HG03575 (cell line): Measurements from ENCODE around the gene ZMIZ1.

Source experiments
- ATAC-seq: cut with Tn5 transposase; IDR thresholded peaks from one replicate; pipeline ENCODE4 v1.9.1; 2021; ENCODE audit not compliant: unreplicated experiment, insufficient number of reproducible peaks, low FRiP score; ENCODE audit errors: extremely low read depth

The ZMIZ1 gene

DNA sequence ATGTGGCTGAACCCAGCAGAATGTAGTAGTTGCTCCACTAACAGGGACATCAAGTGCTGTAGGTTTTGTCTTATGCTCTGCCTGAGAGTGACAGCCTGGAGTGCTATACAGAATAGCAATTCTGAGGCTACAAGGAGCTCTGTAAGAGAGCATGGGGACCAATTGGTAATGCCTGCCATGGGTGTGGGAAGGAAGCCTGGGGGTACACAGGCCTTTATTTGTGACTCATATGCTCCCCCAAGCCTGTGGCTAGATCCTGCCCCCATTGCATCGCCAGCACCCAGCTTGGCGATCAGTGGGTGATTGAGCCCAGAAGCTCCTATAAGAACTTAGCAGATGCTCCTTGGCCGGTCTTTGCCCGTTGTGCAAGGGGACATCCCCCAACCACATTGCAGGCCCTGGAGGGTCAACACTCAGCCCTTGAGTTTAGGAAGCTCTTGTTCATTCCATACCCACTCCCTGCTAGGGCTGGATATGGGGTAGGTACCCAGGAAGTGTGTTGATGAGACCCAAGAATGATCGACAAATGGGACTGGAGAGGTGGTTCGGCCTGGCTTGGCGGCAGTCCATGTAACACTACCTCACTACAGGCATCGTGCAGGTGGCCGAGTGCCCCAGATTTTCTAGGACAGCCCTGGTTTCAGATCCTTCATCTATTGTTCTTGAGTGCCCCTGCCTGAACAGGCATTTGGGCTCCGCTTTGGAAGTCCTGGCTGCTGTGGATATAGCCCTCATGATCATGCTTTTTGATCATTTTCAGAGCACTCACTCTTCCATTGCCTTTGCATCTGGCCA lies 37.7 kb downstream of the ZMIZ1 start:
- no peak for ATAC-seq

DNA sequence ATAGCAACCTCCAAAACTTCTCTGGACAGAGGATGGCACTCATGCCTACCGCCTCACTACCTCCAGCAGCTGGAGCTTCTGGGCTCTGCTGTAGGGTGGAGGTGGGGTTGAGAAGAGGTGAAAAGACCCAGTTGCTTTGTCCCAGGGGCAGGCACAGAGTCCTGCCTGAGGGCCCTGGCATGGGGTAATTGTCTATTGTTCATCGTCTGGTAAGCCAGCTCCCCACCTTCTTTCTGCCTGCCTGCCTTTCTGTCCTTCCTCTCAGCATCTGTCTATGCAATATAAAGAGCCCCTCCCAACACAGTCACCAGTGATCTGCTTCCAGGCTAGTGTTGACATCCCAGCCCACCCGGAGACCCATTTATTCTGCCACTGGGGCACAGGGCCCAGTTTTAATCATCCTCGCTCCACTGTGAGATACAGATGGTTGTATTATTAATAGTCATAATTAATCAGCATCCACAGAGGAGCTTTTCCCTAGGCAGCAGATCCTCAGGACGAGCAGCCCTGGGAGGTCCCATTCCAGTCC lies 39.0 kb downstream of the ZMIZ1 start:
- no peak for ATAC-seq

DNA sequence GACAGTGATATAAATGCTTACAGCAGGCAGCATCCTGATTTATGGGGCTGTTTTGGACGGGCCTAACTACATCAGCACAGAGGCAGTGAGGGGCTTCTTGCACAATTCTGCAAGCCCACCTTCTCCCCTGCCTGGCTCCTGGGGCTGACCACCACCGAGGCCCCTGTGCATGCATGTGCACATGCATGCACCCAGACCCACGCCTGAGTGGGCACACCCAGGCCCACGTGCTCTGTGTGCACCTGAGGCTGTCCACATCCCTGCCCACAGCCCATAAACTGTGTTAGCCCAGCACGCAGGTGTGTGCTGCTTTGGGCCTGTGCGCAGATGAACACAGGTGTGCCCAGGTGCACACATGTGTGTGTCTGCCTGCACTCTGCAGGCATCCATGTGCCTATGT lies 40.0 kb downstream of the ZMIZ1 start:
- no peak for ATAC-seq

DNA sequence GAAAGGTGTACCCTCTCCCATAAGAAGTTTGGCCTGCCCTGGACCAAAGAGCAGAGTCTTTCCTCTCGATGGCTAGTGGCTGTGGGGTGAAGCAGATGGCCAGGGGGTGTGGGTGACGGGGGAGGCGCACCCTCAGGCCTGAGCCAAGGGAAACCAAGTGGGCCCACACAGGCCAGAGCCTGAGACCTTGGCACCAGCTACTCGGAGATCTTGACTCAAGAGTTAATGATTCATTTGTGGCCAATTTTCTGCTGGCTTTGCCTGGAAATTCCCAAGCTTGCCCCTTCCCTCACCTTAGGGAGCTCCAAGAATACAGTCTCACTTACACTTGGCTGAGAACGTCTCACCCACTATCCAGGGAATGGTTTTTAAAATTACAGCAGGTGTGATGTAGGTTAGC lies 42.7 kb downstream of the ZMIZ1 start:
- ATAC-seq = no peak

DNA sequence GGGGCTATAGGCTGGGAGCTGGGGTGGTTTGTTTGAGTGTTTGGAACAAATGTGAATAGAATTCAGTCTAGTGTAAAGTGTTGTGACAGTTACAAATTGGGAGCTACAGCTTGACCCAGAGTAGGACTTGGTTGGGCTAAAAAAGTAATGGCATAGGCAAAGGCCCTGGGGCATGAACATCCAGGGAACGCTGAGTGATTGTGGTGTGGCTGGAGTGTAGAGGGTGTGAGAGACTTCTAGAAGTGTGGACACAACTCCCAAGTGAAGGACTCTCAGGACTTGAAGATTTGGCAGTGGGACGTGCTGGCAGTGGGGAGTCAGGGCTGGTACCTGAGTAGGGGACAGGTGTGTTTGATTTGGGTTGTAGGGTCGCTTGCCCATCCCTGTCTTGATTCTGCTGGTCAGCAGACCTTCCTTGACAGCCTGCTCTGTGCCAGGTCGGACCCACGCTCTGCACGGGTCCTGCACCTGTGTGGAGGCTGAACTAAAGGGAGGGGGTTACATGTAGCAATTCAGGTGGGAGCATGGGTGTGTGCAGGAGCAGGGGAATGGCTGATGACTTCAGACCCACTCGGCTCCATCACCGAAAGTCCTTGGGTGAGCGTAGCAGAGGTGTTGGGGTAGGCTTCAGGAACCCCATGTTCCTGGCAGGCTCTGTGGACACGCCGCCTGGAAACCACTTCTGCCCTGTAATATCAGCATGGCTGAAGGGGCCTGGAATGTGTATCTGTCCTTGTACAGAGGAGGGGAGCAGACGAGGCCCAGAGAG lies 43.3 kb downstream of the ZMIZ1 start:
- ATAC-seq = no peak

DNA sequence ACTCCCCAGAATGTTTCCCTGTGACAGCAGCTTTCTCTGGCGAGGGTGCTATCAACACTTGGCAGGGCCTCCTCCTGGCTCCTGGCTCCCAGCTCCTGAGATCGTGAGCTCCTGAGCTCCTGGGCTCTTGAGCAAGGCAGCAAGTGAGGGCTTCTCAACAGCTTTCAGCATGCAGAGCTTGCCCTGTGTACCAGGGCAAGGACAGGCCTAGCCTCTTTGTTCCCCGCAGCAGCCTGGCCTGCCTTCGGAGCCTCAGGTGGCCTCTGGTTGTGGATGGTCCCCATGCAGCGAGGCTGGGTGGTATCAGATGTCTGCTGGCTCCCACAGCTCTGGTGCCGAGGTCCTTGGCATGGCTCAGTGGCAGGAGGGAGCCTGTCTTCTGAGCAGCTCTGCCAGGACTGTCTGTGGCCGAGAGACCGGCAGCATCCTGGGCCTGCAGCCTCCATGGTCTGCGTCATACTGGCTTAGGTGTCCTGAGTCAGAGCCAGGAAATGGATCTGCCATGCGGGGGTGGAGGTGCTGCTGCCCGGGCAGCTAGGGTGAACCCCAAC lies 44.2 kb downstream of the ZMIZ1 start:
- no peak for ATAC-seq

DNA sequence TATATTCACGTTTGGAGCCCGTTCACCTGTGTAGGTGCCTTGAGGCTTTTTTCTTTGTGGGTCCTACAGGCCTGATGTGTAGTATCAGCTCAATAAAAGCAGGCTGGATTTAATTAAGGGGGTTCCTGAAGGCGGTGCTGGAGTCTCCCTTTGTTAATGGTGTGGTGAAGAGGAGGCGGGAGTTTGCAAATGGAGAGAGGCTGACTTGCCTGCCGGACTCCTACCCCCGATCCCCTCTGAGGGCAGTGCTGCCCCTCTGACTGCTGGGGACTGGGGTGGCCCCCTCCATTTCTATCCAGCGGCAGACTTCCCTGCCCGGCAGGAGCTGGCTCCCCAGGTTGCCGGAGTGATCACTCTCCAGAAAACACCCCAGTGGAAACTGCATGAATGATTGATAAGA lies 45.1 kb downstream of the ZMIZ1 start:
- ATAC-seq = no peak

DNA sequence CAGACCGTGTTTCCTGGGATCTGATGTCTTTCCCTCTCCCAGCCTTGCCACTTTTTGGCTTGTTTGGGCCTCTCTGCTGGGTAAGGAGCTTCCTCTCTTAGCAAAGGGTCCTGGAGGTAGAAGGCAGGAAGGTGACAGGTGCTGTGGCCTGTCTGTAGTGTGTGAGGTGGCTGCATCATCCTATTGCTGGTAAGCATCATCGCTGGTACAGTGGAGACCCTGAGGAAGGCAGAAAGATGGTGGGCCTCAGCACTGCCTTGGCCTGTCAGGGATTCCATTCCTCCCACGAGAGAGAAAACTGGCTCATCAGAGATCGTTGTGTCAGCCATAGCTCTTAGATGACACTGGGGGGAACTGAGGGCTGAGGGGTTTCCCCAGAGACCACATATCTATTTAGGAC lies 46.5 kb downstream of the ZMIZ1 start:
- no peak for ATAC-seq

DNA sequence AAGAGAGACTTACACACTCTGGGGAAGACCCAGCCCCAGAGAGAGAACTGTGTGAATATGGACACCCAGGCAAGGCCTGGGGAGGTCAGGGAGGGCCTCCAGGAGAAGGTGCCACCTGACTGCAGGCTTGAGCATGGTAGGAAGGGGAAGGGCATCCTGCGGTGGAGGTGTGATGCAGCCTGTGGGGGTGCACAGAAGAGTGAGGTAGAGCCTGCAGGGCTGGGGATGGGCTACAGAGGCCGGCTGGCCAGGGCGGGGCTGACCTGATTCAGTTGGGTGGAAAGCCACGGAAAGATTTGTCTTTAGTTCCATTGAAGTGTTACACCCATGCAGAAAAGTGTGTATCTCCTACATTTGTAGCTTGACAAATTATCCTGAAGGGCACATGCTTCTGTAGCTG lies 47.6 kb downstream of the ZMIZ1 start:
- ATAC-seq = no peak

DNA sequence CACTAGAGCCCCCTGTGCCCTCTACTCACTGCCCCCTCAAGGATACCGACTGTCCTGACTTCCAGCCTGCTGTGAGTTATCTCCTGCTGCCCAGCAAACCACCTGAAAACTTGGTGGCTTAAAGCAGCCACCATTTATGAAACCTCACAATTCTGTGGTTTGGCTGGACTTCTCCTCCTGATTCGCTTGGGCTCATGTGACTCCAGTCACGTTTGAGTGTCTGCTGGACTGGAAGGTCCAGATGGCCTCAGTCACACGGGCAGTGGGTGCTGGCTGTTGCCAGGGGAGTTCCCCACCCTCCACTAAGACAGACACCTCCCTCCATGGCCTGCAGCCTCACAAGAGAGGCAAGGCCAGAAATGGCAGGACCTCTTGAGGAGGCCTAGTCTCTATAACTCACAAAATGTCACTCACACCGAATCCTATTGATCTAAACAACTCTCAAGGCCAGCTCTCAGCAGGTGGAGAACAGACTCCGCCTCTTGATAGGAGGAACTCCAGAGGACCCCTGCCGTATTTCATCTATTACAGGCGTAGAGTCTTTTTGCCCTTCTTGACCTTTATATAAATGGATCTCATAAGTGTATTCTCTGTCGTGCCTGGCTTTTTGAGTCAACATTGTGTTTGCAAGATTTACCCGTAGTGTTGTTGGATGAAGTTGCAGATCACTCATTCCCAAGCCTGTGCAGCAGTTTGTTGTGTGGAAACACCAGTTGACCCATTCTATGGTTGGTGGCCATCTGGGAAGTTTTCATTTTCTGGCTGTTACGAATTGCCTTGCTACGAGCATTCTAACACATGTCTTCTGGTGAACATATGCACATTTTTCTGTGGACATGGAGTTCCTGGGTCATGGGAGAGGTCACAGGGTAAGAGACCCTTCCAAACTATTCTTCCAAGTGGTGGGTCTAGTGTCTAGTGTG lies 48.3 kb downstream of the ZMIZ1 start:
- ATAC-seq = no peak

DNA sequence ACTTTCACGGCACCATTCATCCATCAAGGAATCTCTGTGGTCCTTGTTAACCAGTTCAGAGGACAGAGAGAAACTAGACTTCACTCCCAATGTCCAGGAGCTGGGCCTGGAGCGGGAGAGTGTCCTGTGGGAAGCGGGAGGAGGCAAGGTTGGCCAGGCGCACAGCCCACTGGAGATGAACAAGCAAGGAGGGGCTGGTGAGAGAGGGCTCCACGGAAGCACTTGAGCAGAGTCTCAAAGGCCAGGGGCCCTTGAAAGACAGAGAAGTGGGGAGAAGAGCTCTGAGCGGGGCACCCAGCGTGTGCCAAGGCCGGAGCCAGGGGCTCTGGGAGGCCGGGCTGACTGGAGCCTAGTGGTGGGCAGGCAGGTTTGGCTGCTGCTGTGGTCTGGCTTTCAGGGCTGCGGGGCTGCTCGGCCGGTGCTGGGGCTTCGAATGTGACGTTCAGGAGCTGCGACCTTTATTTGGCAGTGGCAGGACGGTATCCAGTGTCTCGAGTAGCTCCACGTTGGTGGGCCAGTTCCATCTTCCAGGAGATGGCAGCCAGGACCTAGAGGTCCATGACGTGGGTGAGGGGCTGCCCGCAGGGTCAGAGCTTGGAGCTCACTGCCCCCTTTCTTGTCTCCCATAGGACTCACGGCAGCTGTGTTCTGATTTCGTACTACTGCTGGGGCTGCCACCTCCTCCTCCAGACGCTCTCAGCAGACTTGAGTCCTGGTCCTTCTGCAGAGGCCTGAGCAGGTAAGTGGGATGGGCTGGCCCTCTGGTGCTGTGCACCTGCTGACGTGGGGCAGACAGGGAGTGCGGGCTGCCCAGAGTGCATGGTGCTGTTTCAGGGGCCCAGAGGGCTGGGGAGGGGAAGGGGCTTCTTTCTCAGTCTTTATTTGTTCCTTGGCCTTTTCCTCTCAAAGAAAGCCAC lies 49.8 kb downstream of the ZMIZ1 start:
- ATAC-seq = no peak

DNA sequence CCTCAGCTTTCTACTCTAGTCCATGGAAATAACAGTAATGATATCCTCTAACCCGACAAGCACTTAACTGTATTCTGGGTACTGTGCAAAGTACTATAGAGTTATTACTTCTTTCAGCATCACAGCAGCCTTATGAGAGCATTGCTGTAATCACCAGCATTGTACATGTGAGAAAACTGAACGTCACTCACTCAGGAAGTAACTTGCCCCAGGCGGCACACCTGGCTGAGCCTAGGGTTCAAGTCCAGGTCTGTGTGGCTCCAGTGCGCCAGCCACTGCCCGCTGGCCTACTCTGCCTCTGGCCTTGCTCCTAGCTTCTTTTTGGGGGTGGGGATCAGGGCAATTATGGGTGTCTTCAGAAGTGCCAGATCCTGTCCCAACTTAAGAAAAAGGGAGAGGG lies 50.5 kb downstream of the ZMIZ1 start:
- no peak for ATAC-seq

DNA sequence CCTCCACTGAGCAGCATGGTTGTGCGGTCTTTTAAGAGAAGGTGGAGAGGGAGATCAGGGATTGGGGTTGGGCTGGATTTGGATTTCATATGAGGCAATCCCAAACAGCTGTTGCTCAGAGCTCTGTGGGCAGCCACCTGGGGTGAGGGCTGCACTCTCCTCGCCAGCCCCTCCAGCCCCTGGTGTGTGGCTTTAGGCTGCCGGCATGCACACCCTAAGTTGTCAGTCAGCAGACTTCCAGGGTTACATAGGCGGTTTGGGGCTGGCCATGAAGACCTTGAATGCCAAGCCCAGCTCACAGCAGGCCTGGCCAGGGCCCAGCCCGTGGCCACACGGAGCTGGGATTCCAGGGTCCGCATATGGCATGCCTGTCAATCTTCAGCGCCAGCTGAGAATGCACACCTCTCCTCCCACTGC lies 54.8 kb downstream of the ZMIZ1 start:
- no peak for ATAC-seq

DNA sequence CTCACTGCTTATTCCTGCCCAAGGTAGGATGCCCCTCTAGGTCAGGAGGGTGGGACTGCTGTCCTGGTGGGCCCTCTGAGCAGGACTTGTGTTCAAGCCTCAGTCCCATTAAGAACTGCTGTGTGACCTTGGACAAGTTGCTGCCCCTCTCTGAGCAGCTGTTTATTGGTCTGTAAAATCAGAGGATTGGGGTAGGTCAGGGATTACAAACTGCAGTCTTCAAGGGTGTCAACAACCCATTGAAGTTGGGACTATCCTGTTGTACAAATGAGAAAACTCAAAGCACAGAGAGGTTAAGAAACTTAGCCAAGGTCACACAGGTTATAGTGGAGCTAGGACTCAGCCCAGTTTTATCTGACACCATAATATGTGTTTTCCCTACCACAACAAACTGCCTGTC lies 55.3 kb downstream of the ZMIZ1 start:
- ATAC-seq = no peak

DNA sequence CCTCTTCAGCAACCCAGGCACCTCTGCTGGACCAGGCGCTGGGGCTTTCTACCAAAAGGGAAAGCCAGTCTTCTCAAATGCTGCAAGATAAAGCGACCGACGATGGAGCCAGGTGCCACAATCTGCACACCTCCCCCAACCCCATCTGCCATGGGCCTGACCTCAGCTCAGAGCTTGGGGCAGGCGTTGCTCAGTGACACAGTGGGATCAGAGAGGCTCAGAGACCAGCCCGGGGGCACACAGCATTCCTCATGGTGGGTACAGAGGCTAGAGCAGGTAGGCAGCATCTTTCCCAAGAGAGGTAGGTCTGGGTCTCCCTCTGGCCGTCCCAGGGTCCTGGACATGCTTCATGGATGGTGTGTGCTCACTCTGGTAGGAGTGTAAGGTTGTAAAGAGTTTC lies 56.3 kb downstream of the ZMIZ1 start:
- no peak for ATAC-seq

DNA sequence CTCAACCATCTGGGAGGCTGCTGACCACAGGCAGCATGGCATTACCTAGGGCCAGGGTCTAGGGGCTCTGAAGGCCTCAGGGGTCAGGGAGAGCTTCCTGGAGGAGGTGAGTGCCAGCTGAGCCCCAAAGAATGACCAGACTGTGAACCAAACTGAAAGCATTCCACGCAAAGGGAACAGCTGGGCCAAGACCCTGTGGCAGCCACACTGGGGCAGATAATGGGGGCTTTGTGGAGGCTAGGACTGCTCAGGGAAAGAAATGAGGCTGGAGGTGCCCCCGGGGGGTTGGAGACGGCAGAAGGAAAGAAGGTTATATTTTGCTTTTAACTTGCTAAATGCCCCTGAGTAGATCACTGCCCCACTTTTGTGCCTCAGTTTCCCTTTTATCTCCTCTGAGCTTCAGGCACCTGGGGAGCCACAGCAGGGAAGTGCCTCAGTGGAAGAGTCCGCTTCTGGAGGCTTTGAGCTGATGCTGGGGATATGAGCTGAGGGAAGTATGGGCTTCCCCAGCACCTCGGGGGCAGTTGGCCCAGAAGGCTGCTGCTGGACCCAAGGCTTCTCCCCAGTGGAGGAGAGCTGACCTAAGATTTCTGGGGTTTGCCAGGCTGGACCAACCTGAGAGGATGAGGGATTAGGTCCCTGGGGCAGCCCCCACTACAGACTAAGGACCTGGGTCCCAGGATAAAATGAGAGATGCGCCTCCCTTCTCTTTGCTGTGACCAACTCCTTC lies 57.8 kb downstream of the ZMIZ1 start:
- ATAC-seq = no peak

DNA sequence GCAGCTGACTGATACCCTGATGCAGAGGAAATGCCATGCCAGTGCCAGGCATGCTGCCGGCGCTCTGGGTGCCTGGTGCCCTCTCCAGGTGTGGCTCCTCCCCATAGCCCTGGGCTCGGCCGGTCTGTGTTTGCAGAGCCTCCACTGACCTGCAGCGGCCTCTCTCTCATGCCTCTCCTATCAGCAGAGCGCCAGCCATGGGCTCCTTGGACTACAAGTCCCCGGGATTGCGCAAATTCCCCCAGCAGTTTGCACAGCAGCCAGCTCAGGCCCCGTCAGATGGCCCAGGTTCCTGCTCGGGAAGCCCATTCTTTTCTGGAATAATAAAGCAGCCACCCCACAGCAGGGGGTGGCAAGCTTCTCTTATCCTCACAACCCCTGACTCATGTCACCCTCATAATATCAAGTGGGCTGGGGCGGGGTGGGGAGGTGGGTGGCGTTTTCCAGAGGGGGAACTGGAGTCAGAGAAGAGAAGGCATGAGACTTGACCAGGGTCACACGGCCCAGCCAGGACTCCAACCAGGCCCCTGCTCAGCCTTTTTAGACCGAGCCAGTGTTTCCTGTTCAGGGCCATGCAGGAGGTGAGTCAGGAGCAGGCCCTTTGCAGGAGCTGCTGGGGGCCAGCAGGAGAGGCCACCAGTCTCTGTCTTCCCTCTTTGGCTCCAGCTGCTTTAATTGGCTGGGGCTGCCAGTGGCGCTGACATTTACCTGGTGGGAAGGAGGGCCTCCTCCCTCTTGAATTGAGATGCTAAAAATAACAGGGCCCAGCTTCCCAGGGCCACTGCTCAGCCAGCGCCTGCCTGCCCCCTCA lies 58.6 kb downstream of the ZMIZ1 start:
- ATAC-seq = no peak
